Sigmoid colon (tissue), 4 donors: ENCODE measurements around the gene AMMECR1.

Source experiments
- CTCF ChIP-seq, 4 experiments: fragments of 450-650 bp in 3 of 4; fragments of 200-600 bp in 1 of 4; IDR thresholded peaks; one replicate each; pipeline ENCODE4 v1.5.1; 2016 to 2019; ENCODE audit warnings: antibody characterized with exemption in 4 of 4, mild to moderate bottlenecking in 3 of 4, moderate library complexity in 2 of 4
- EP300 ChIP-seq, 4 donors: sonication (generic); formaldehyde crosslinking; IDR thresholded peaks; one replicate each; pipeline ENCODE4 v1.6.1; 2017; ENCODE audit warnings: antibody characterized with exemption in 4 of 4
- POLR2A ChIP-seq, 2 donors: fragments of 450-650 bp; IDR thresholded peaks; one replicate each; pipeline ENCODE4 v1.6.1; 2016; ENCODE audit warnings: antibody characterized with exemption in 2 of 2, mild to moderate bottlenecking in 2 of 2, moderate library complexity in 2 of 2

- no peak for TF ChIP-seq CTCF (IDR thresholded peaks at IDR 0.05)
- TF ChIP-seq EP300 (IDR thresholded peaks at IDR 0.05): no peak
- no peak for TF ChIP-seq POLR2A (IDR thresholded peaks at IDR 0.05)
Measured at GRCh38 chrX:110194977-110195376, 122.9 kb downstream of the AMMECR1 start.
